HEK293 (cell line): ENCODE results near the gene PIK3AP1.

Source experiments
- CTCF ChIP-seq: fragments of 450-650 bp; formaldehyde crosslinking; IDR thresholded peaks from 2 replicates; pipeline ENCODE4 v1.5.1; 2016; ENCODE audit warnings: missing biosample characterization, missing genetic modification characterization
- PRDM1 ChIP-seq: fragments of 450-650 bp; formaldehyde crosslinking; IDR thresholded peaks from 2 replicates; pipeline ENCODE4; 2016; ENCODE audit warnings: missing biosample characterization, missing genetic modification characterization
- REST ChIP-seq: fragments of 450-650 bp; formaldehyde crosslinking; IDR thresholded peaks from 2 replicates; pipeline ENCODE4 v1.5.1; 2016; ENCODE audit warnings: missing biosample characterization, missing genetic modification characterization
- YY1 ChIP-seq: fragments of 450-650 bp; formaldehyde crosslinking; IDR thresholded peaks from 2 replicates; pipeline ENCODE4 v1.5.1; 2018; ENCODE audit warnings: missing biosample characterization, missing genetic modification characterization
- ZNF280C ChIP-seq: fragments of 450-650 bp; formaldehyde crosslinking; IDR thresholded peaks from 2 replicates; pipeline ENCODE4 v1.5.1; 2016; ENCODE audit warnings: missing biosample characterization, missing genetic modification characterization
- ZNF555 ChIP-seq: fragments of 450-650 bp; formaldehyde crosslinking; conservative IDR thresholded peaks from 2 replicates; pipeline ENCODE4 v1.5.1; 2017; ENCODE audit warnings: missing biosample characterization, mild to moderate bottlenecking, missing genetic modification characterization, inconsistent platforms
- ZSCAN18 ChIP-seq: fragments of 450-650 bp; formaldehyde crosslinking; IDR thresholded peaks from 2 replicates; pipeline ENCODE4 v1.5.1; 2016; ENCODE audit warnings: missing biosample characterization, missing genetic modification characterization

- TF ChIP-seq CTCF (no peak), ZNF280C (tag by site-specific recombination) (no peak), YY1 (tag by site-specific recombination) (no peak), PRDM1 (no peak), REST (tag by site-specific recombination) (no peak), ZSCAN18 (no peak), ZNF555 (tag by site-specific recombination) (no peak)
Observed at GRCh38 chr10:96764425-96765060, 44.2 kb upstream of the PIK3AP1 start.
